Heart left ventricle (tissue), 16 donors: ENCODE measurements around the gene ACBD7. TPM values are rescaled to one million over a fixed set of nuclear protein-coding genes. Genes with fewer than 3 reads are reported as not detected.

Source experiments
- ATAC-seq, 4 donors: fragments of 200-7000 bp; cut with Tn5 transposase; one replicate each; pipeline ENCODE4 v1.9.1; 2020 to 2022; ENCODE audit warnings: moderate library complexity in 4 of 4, mild to moderate bottlenecking in 3 of 4, moderate number of reproducible peaks in 1 of 4
- DNase-seq, 5 donors: peaks; one replicate each; pipeline ENCODE4 v3.0.0-alpha.2; 2020
- H3K27ac ChIP-seq, 12 donors: fragments of 200-600 bp; sonication (generic) in 4 of 12; one replicate each; pipeline versions ENCODE4 v1.5.0 to v1.8.0; 2016 to 2022; ENCODE audit warnings: mild to moderate bottlenecking in 2 of 12
- H3K27me3 ChIP-seq, 9 donors: fragments of 200-600 bp; sonication (generic) in 2 of 9; one replicate each; pipeline versions ENCODE4 v1.5.1 to v1.8.0; 2016 to 2022; ENCODE audit warnings: mild to moderate bottlenecking in 3 of 9
- H3K36me3 ChIP-seq, 9 donors: fragments of 200-600 bp; sonication (generic) in 2 of 9; one replicate each; pipeline versions ENCODE4 v1.5.0 to v1.8.0; 2018 to 2022; ENCODE audit warnings: mild to moderate bottlenecking in 2 of 9
- H3K4me1 ChIP-seq, 12 donors: fragments of 200-600 bp; sonication (generic) in 4 of 12; one replicate each; pipeline versions ENCODE4 v1.5.0 to v1.8.0; 2016 to 2022; ENCODE audit warnings: mild to moderate bottlenecking in 3 of 12
- H3K4me3 ChIP-seq, 12 donors: fragments of 200-600 bp; sonication (generic) in 4 of 12; one replicate each; pipeline versions ENCODE4 v1.5.0 to v1.8.0; 2017 to 2022; ENCODE audit warnings: mild to moderate bottlenecking in 9 of 12, moderate library complexity in 4 of 12
- H3K9me3 ChIP-seq, 12 donors: fragments of 200-600 bp; sonication (generic) in 4 of 12; one replicate each; pipeline versions ENCODE4 v1.5.0 to v1.8.0; 2016 to 2022; ENCODE audit warnings: mild to moderate bottlenecking in 1 of 12
- POLR2A ChIP-seq, 2 donors: fragments of 450-650 bp; IDR thresholded peaks; one replicate each; pipeline ENCODE4 v1.6.1; 2017; ENCODE audit warnings: antibody characterized with exemption in 2 of 2, mild to moderate bottlenecking in 2 of 2, moderate library complexity in 2 of 2
- WGBS, 4 donors: extraction: QIAGEN DNeasy Blood & Tissue Kit in 2 of 4; methylation state at CpG; one replicate each; pipeline versions ENCODE4 v1.1.5 to v1.1.7; 2013 to 2018; 5-methylcytosine and 5-hydroxymethylcytosine counted together
- intact Hi-C, 10 donors: fragments of 100-400 bp; cut with DNase I; formaldehyde crosslinking; loops; one replicate each; pipeline versions ENCODE4 v1.11.1 to v1.14.2; 2022
- polyA plus RNA-seq, 2 donors: library from polyadenylated mRNA; stranded (reverse); fragments of 200-250 nt; gene quantifications; one replicate each; pipeline ENCODE4 v1.2.3, GENCODE V29; 2013
- total RNA-seq, 9 donors: library from RNA; depleted of rRNA in 2 of 9; stranded (reverse); fragments of >200 nt in 2 of 9; fragmentation: NEBNext Ultra II Directional in 3 of 9; extraction: Animal tissue kit (Norgen Biotek cat#: 25700) in 3 of 9; gene quantifications; one replicate each; pipeline versions ENCODE4 v1.1.0 to v1.2.4, GENCODE V29; 2016 to 2023
- TF ChIP-seq, protein P1 (sequence below), 12 donors: fragments of 200-600 bp; sonication (generic) in 4 of 12; IDR thresholded peaks; one replicate each; pipeline versions ENCODE4 v1.5.0 to v1.8.0; 2018 to 2022; ENCODE audit warnings: antibody characterized with exemption in 12 of 12, mild to moderate bottlenecking in 5 of 12
- donor health status: ischemic (EF 13 %, LVEDD 7.1; RV severe dilation, severe dysfunction).
- donor health status: healthy with polysubstance abuse.
- donor health status: DM: no; HTN: yes; CAD: no.
- donor health status: DM: no; HTN: no; CAD: no.
- donor health status: ischemic (EF 25% LVEDD 6.9; RV normal size, moderate dysfunction).
- donor health status: ischemic (EF 25% LVEDD 5.7; RV mildly dilated, moderate dysfunction).
- donor health status: healthy.
- donor health status: DM: yes; HTN: yes; CAD: no.
- donor health status: ischemic (EF 35%, LVEDD 5.7; RV mildly dilated, moderate dysfunction).
- donor health status: nonischemic (EF 11% LVEDD 7.7; RV severe dilation, severe dysfunction).
- donor health status: DM: yes; HTN: yes; CAD: no.
- donor health status: PGD.
- donor health status: ischemic (EF 29% LVEDD 5.4; RV normal size, mild dysfunction).
- donor health status: nonischemic (EF 23%, LVEDD 6.1; RV moderate dilation, normal function).

Gene ACBD7
- total and polyA plus RNA-seq, 11 donors, result 0.08 to 1.1 TPM; not detected in 9

DNA sequence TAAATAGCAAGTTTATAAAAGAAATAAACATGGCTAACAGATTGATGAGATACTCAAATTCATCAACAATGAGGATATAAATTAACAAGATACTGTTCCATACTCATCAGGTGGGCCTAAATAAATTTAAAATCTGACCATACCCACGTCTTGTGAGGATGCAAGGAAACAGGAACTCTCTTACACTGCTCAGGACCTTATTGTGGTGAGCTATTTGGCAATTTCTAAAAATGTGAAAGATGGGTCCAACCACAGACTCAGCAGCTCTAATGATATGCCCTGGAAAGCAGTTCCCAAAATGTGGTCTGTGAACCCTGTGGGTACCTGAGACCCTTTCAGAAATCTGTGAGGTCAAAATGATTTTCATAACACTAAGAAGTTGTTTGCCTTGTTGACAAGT lies 30.0 kb upstream of the ACBD7 start:
- TF ChIP-seq, protein P1, sequence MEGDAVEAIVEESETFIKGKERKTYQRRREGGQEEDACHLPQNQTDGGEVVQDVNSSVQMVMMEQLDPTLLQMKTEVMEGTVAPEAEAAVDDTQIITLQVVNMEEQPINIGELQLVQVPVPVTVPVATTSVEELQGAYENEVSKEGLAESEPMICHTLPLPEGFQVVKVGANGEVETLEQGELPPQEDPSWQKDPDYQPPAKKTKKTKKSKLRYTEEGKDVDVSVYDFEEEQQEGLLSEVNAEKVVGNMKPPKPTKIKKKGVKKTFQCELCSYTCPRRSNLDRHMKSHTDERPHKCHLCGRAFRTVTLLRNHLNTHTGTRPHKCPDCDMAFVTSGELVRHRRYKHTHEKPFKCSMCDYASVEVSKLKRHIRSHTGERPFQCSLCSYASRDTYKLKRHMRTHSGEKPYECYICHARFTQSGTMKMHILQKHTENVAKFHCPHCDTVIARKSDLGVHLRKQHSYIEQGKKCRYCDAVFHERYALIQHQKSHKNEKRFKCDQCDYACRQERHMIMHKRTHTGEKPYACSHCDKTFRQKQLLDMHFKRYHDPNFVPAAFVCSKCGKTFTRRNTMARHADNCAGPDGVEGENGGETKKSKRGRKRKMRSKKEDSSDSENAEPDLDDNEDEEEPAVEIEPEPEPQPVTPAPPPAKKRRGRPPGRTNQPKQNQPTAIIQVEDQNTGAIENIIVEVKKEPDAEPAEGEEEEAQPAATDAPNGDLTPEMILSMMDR (IDR thresholded peaks at IDR 0.05), result no peak
- TF ChIP-seq POLR2A (IDR thresholded peaks at IDR 0.05), result no peak
- no peak overlapping the region for H3K4me3 ChIP-seq
- WGBS, 4 donors, result 82 to 89% (median 86%) methylated on average over 1 of the region's 1 CpG
- H3K36me3 ChIP-seq, result peaks cover 0 to 94% (median 61%) of the 10 kb centered on the region in 9 donors
- DNase-seq, result no peak
- ATAC-seq, result no peak
- H3K4me1 ChIP-seq, result peaks cover 0 to under 1% (median 0%) of the 10 kb centered on the region in 12 donors
- no peak overlapping the region for H3K27ac ChIP-seq
- H3K27me3 ChIP-seq, result no peaks in the 10 kb centered on the region
- intact Hi-C loops, result no loop called here
- H3K9me3 ChIP-seq, result peaks cover 0 to 12% (median 0%) of the 10 kb centered on the region in 12 donors

DNA sequence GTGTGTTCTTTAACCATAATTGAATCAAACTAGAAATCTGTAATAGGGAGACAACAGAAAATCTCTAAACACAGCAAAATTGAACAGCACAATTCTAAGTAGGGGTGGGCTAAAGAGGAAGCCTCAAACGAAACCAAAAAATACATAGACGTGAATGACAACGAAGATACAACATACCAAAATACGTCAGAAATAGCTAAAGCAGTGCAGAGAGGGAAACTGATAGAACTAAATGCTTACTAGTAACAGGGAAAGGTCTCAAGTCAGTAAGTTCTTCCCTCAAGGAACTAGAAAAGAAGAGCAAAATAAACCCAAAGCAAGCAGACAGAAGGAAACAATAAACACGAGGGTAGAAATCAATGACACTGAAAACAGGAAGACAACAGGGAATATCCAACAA lies 27.6 kb upstream of the ACBD7 start:
- DNase-seq (no peak), ATAC-seq (no peak)
- H3K36me3 ChIP-seq, result peaks cover 0 to 94% (median 67%) of the 10 kb centered on the region in 9 donors
- intact Hi-C loops, result no loop called here
- H3K4me1 ChIP-seq, result no peaks in the 10 kb centered on the region
- peaks cover 0 to 12% (median 0%) of the 10 kb centered on the region in 12 donors for H3K9me3 ChIP-seq
- H3K27ac ChIP-seq, result no peak overlapping the region
- 85 to 94% (median 92%) methylated on average over 5 of the region's 5 CpGs for WGBS, 4 donors
- H3K4me3 ChIP-seq, result no peak overlapping the region
- no peaks in the 10 kb centered on the region for H3K27me3 ChIP-seq
- no peak for TF ChIP-seq POLR2A (IDR thresholded peaks at IDR 0.05)
- TF ChIP-seq, protein P1 (IDR thresholded peaks at IDR 0.05), result no peak

DNA sequence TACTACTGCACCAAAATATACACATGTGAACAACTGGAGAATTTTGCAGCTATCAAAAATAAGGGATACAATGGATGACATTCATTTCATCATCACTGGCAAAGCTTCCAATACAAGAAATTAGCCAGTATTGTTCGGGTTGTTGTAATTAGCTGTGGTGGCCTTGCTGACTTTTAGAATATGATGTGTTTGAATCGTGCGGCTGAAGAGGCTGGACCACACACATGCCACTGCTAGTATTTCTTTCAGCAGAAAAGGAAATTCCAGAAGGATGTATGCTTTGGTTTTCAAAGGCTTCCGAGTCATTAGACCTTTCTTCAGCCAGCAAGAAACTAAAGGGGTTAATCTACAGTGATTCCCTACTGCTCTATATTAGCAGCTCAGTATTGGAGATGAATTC lies 25.2 kb upstream of the ACBD7 start:
- peaks cover 0 to 12% (median 0%) of the 10 kb centered on the region in 12 donors for H3K9me3 ChIP-seq
- no peak overlapping the region for H3K4me3 ChIP-seq
- intact Hi-C loops, result no loop called here
- ATAC-seq (no peak), DNase-seq (no peak)
- no peaks in the 10 kb centered on the region for H3K4me1 ChIP-seq
- H3K27ac ChIP-seq, result no peak overlapping the region
- 91 to 98% (median 95%) methylated on average over 4 of the region's 4 CpGs for WGBS, 4 donors
- H3K27me3 ChIP-seq, result no peaks in the 10 kb centered on the region
- TF ChIP-seq POLR2A (IDR thresholded peaks at IDR 0.05), result no peak
- TF ChIP-seq, protein P1 (IDR thresholded peaks at IDR 0.05), result no peak
- peaks cover 0 to 94% (median 65%) of the 10 kb centered on the region in 9 donors for H3K36me3 ChIP-seq

DNA sequence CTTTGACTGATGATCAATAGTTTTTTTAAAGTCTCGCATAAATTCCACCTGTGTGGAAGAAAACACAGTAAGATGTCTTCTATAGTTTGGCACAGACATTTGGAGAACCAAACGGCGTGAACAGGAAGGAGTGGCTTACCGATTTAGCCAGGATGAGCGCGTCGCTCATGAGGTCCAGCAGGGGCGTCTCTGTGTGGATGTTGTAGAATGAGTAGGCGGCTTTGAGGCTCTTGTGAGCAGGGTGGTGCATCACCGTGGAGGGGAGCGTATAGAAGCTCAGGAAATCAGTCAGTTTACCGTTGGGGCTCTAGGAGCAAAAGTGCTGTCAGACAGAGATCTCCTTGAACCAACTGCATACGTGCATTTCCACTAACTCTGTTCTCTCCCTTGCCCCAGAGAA lies 24.1 kb upstream of the ACBD7 start:
- H3K27me3 ChIP-seq, result no peaks in the 10 kb centered on the region
- TF ChIP-seq, protein P1 (IDR thresholded peaks at IDR 0.05), result no peak
- no peak for TF ChIP-seq POLR2A (IDR thresholded peaks at IDR 0.05)
- H3K36me3 ChIP-seq, result peaks cover 0 to 94% (median 67%) of the 10 kb centered on the region in 9 donors
- no peak overlapping the region for H3K27ac ChIP-seq
- peaks cover 0 to 12% (median 0%) of the 10 kb centered on the region in 12 donors for H3K9me3 ChIP-seq
- H3K4me1 ChIP-seq, result no peaks in the 10 kb centered on the region
- intact Hi-C loops, result no loop called here
- DNase-seq, result no peak
- H3K4me3 ChIP-seq, result no peak overlapping the region
- no peak for ATAC-seq
- 92 to 95% (median 94%) methylated on average over 13 of the region's 13 CpGs for WGBS, 4 donors
